DMS 273 treated with DMSO at 0.1 percent for 48 hours (cell line): ENCODE measurements around the gene RPUSD3.
"Not testable (repeated sequence)": the region's sequence is repeated elsewhere in the genome, so short reads cannot be mapped to it uniquely, and the experiment has no call there.

Experiments used
- DNase-seq: peaks from one replicate; lab custom pipeline; 2025; lab: John Stamatoyannopoulos, UW

The RPUSD3 gene

DNA sequence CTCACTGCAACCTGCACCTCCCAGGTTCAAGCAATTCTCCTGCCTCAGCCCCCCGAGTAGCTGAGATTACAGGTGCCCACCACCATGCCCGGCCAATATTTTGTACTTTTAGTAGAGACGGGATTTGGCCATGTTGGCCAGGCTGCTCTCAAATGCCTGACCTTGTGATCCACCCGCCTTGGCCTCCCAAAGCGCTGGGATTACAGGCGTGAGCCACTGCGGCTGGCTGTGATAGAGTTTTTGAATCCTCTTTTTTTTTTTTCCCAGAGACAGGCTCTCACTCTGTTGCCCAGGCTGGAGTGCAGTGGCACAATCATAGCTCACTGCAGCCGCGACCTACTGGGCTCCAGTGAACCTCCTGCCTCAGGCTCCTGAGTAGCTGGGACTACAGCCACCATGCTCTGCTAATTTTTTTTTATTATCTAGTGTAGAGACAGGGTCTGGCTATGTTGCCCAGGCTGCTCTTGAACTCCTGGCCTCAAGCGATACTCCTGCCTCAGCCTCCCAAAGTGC, 21.4 kb upstream of the RPUSD3 start:
- not testable (repeated sequence) for DNase-seq

DNA sequence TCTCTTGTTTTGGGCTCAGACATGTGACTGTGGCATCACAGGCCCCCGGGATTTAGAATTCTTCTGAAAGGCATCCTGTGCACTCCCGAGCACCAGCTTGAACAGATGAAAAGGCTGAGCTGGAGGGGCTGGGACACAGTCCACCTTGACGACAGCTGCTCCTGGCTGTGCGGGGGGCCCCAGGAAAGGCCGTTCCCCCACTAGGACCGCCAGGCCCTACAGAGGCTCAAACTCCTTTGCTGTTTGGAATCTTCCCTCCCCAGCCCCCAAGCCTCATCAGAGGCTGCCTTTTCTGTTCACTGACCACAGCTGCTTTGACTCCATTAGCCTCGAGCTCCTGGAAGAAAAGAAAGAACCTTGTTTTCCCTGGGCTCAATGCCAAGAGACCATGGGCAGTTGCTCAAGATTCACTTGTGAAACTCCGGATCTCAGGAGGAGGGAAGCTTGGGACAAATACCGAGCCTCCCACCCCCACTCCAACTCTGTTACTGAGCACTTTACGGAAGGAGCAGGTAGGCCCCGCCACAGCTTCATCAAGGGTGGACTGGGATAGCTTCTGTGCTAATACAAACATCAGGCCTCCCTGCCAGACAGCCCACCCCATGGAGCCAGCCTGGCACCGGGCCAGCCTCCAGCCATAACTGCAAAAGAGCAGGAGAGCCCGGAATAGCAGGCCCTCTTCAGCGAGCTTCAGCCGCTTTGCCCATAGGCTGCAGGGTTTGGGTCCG, 20.6 kb upstream of the RPUSD3 start:
- peak; percentile 16 for DNase-seq

- DNase-seq: no peak
Observed at GRCh38 chr3:9863058-9863772, 19.4 kb upstream of the RPUSD3 start.

DNA sequence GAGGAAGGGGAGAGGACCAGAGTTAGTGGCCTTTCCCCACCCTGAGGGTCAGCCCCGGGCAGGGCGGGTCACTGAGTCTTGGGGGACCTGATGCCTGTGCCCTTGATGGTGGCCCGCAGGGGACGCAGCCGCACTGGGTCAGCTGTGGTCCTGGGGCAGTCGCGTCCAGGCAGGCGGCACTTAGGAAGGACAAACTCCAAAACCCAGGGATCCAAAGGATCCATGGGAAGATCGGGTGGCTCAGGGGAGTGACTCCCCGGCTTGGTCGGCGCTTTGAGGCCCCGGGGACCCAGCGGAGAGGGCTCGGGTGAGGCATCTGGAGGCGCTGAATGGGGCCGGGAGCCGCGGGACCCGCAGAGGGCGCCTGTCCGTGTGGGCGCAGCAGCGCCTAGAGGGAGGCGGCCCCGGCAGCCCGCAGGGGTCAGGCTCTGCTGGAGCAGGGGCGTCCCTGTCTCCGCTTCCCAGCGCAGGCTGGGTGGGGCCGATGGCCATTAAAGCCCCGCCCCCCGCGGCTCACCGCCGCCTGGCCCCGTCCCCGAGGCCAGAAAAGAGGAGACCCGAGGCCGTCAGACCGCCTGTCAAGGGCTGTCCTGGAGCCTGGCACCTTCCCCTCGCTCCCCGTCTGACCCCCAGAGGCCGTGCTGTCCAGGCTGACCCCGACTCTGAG, 18.7 kb upstream of the RPUSD3 start:
- DNase-seq: no peak

DNA sequence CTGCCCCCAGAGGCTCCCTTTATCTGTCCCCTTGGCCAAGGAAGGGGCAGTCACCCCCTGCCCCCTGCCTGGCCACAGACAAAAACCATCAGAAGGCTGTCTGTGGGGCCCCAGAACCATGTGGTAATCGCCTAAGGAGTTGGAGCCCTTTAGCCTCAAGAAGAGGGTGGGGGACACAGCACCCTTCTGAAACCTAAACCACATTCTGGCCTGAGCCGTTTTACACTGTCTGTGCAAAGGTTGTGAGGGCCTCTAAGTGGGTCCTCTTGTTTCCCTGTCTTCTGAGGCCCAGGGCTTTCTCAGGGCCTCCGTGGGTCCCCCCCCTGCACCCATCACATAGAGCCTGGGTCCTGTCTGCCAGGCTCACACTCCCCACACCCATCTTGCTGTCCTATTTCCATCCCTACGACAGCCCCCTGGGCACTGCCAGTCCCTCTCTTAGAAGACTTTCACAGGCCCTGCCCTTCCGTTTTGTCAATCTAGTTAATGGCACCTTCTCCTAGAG, 17.9 kb upstream of the RPUSD3 start:
- no peak for DNase-seq

DNA sequence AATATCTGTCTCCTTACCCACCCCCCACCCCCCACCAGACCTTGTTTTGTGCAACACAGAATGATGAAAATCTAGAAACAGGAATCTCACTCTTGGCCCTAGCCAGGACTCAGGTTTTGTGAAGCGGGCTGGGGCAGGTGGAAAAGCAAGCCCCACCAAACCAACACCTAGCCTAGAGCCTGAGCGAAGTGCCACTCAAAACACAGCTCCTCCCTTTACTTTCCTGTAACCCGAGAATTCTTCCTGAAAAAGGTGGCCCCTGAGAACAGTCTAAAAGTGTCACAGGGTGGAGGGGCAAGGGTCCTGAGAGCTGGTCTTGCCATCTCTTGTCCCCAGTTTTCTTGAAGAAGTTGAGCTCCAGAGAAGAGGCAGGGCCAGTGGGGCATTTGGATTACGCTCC, 17.4 kb upstream of the RPUSD3 start:
- DNase-seq: no peak

DNA sequence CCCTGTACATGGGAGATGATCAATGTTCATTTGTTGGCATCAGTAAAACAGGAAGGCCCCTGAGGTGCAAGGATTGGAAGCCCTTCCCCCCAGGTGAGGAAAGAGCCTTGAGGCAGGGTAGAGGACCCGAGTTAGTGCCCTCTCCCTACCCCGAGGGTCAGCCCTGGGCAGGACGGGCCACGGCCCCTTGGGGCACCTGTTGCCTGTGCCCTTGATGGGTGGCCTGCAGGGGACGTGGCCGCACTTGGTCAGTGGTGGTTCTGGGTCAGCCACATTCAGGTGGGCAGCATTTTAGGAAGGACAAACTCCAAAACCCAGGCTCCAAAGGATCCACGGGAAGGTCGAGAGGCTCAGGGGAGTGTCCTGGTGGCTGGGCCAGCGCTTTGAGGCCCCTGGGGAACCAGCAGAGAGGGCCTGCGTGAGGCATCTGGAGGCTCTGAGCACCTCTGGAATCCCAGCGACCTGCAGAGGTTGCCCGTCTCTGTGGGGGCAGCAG, 15.8 kb upstream of the RPUSD3 start:
- DNase-seq: no peak

DNA sequence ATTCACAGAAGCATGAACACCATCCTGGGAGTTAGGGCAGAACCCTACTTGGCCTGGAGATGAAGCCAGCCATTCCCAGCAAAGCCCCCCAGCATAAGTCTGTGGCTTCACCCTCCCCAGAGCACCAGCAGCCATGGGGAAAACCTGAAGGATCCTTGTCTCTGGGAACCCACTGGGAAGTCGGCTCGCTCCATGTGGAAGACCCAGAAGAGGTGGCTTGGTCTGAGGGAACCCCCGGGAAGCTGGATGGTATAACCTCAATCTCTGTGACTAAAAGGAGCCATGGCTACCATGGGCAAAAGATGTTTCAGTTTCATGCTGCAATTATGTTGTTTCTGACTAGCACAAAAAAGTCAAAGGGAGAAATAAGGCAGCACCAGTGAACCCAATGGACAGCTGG, 11.8 kb upstream of the RPUSD3 start:
- no peak for DNase-seq

DNA sequence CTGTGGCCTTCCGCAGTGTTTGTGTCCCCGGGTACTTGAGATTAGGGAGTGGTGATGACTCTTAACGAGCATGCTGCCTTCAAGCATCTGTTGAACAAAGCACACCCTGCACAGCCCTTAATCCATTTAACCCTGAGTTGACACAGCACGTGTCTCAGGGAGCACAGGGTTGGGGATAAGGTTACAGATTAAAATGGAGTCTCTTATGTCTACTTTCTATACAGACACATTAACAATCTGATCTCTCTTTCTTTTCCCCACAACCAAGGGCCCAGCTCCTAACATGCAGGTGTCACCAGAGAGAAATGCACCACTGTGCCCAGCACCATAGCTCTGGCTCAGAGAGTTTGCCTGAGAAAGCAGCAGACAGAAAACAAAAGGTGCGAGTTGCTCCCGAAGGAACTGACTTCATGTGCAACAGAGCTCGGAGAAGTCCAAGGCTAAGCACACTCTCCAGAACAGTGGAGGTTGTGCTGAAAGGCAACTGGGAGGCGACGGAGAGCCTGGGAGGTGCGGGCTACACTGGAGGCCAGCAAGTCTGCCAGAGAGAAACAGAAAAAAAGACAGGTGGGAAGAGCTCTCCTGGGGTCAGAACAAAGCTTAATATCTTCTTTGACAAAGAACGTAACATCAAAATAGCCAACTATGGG, 10.6 kb upstream of the RPUSD3 start:
- DNase-seq: not testable (repeated sequence)

- no peak for DNase-seq
Observed at GRCh38 chr3:9852528-9852927, 8.7 kb upstream of the RPUSD3 start.

DNA sequence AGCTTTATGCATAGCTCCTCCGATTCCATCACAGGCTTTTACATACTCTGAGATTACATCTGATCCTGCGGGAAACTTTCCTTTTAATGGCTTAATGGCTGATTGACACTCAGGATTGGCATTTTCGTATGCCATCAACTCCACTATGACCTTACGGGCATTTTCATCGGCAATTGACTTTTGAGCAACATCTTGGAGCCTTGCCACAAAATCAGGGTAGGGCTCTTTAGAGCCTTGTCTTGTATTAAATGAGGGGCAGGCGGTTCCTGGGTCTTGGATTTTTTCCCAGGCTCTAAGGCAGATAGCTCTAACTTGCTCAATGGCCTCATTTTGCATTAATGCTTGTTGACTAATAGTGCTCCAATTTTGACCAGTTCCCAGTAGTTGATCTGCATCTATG, 8.1 kb upstream of the RPUSD3 start:
- DNase-seq: not testable (repeated sequence)

- DNase-seq: not testable (repeated sequence)
Observed at GRCh38 chr3:9851383-9851782, 7.6 kb upstream of the RPUSD3 start.

DNA sequence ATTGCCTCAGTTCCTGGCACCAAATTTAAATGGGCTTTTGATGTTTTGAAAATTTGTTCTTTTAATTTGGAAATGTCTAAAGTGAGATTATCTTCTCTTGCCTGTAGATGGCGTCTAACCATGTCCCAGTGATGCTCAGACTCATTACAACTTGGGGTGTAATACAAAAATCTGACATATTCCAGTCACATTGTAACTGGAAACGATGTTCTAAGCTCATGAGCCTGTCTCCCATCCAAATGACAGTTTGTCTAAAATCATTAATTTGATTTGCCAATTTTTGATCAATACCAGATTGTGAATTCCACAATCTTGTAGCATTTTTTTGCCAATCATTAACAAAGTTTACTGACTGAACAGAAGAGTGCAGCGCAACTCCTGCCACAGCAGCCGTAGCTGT, 5.1 kb upstream of the RPUSD3 start:
- DNase-seq: not testable (repeated sequence)

- DNase-seq: not testable (repeated sequence)
Observed at GRCh38 chr3:9847870-9848269, 4.1 kb upstream of the RPUSD3 start.

DNA sequence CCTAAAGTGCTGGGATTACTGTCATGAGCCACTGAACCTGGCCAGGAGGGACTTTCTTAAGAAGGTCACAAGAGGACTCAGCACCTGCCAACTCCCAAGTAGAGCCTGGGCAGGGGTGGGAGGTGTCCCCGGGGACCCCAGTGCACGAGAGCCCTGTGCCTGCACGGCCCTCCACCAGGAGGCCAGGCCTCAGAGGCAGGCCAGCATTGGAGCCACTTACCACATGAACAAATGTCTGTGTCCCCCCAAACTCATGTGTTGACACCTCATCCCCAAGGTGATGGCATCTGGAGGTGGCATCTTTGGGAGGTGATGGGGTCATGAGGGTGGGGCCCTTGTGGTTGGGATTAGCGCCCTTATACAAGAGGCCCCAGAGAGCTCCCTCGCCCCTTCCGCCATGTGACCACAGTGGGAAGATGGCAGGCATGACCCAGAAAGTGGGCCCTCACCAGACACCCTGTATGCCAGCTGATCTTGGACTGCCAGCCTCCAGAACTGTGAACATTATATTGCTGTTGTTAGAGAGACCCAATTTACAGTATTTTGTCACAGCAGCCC, 3.2 kb upstream of the RPUSD3 start:
- no peak for DNase-seq

GRCh38 chr3:9846231-9846630, 2.4 kb upstream of the RPUSD3 start:
- DNase-seq: no peak

- DNase-seq: no peak
Observed at GRCh38 chr3:9841015-9841414, 2.8 kb downstream of the RPUSD3 start.

- DNase-seq: no peak
Observed at GRCh38 chr3:9838856-9839255, 5.0 kb downstream of the RPUSD3 start.

DNA sequence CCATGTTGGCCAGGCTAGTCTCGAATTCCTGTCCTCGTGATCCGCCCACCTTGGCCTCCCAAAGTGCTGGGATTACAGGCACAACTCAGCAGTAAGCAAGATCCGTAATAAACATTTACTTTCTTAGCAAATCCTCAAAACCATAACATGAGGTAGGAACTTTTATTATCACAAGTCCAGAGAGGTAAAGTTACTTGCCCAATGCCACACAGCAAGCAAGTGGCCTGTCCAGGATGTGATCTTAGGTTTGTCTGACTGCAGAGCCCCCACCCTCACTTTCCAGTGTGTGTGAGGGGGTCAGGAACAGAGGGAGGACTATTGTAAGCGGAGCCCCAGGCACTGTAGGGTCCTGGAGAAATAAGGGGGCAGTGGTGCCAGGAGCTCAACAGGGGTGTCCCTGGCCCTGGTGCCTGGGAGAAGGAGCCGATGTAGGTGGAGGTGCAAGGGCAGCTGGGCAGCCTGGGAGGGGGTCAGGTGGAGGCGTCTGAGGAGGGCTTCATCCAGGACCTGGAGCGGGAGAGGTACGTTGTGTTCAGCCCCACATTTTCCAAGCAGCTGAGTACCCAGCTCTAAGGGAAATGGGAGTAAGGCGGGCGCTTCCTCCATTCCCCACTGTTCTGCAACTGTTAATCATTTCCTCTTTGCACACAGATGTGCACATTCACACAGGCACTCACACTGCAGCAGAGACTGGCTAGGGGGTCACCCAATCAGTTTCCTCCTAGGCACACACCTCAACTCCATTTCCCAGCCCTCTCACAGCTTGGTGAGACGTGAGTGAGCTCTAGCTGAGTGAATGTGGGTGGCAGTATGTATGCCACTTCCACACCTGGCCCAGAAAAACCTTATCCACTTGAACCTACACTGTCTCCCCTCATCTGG, 5.9 kb downstream of the RPUSD3 start:
- no peak for DNase-seq

GRCh38 chr3:9834520-9835380, 9.1 kb downstream of the RPUSD3 start:
- DNase-seq: no peak
